HepG2 (cell line): ENCODE measurements around the gene PSMB11. TPM values are rescaled to one million over a fixed set of nuclear protein-coding genes. Genes with fewer than 3 reads are reported as not detected.

Experiments used
- MTA3 ChIP-seq: sonication (generic); formaldehyde crosslinking; IDR thresholded peaks from 2 replicates; pipeline ENCODE4 v1.4.0; 2020; ENCODE audit warnings: missing genetic modification reagents
- PHB2 ChIP-seq: fragments of 450-650 bp; IDR thresholded peaks from 2 replicates; pipeline ENCODE4 v1.6.1; 2018; ENCODE audit not compliant: partially characterized antibody
- RELA ChIP-seq: sonication (generic); formaldehyde crosslinking; IDR thresholded peaks from 2 replicates; pipeline ENCODE4 v1.4.0; 2020; ENCODE audit warnings: missing genetic modification reagents
- SP2 ChIP-seq: sonication (generic); formaldehyde crosslinking; IDR thresholded peaks from 2 replicates; pipeline ENCODE4 v1.5.1; 2020; ENCODE audit warnings: mild to moderate bottlenecking, missing genetic modification reagents
- SSRP1 ChIP-seq: IDR thresholded peaks from 2 replicates; pipeline ENCODE4 v1.6.1; 2016; ENCODE audit warnings: control low read depth
- TAF15 ChIP-seq: fragments of 200-400 bp; formaldehyde crosslinking; IDR thresholded peaks from one replicate; pipeline ENCODE4 v1.6.1; 2018; ENCODE audit warnings: mild to moderate bottlenecking, low read depth, low read length; ENCODE audit not compliant: poor library complexity, severe bottlenecking
- USF2 ChIP-seq, 2 experiments: sonication (generic) in 1 of 2; formaldehyde crosslinking in 1 of 2; IDR thresholded peaks; 2 replicates each; pipeline versions ENCODE4 v1.5.1 to v1.6.1; 2011 to 2020; ENCODE audit warnings: borderline replicate concordance in 1 of 2, low read depth in 1 of 2, low read length in 1 of 2, mild to moderate bottlenecking in 1 of 2, missing genetic modification reagents in 1 of 2, moderate library complexity in 1 of 2
- ZBTB34 ChIP-seq: sonication (generic); formaldehyde crosslinking; IDR thresholded peaks from 2 replicates; pipeline ENCODE4 v1.8.0; 2022; ENCODE audit warnings: mild to moderate bottlenecking, missing genetic modification reagents
- ZFP41 ChIP-seq: sonication (generic); formaldehyde crosslinking; IDR thresholded peaks from 2 replicates; pipeline ENCODE4 v1.4.0; 2020; ENCODE audit warnings: mild to moderate bottlenecking, missing genetic modification reagents, borderline replicate concordance
- ZNF446 ChIP-seq: sonication (generic); formaldehyde crosslinking; IDR thresholded peaks from 2 replicates; pipeline ENCODE4 v1.5.0; 2020; ENCODE audit warnings: mild to moderate bottlenecking, missing genetic modification reagents
- ZNF614 ChIP-seq: IDR thresholded peaks from 2 replicates; pipeline ENCODE4 v1.6.1; 2018; ENCODE audit warnings: missing biosample characterization, missing genetic modification reagents, inconsistent platforms, borderline replicate concordance
- ZNF788 ChIP-seq: sonication (generic); formaldehyde crosslinking; IDR thresholded peaks from 2 replicates; pipeline ENCODE4 v1.5.0; 2020; ENCODE audit warnings: mild to moderate bottlenecking, missing genetic modification reagents, borderline replicate concordance
- ZNF816 ChIP-seq: sonication (generic); formaldehyde crosslinking; IDR thresholded peaks from 2 replicates; pipeline ENCODE4 v1.8.0; 2022; ENCODE audit warnings: missing genetic modification reagents, mild to moderate bottlenecking, borderline replicate concordance
- polyA plus RNA-seq, 8 experiments: library from polyadenylated mRNA; depleted of rRNA in 3 of 8; stranded (reverse) in 7 of 8; unstranded in 1 of 8; fragments of >200 nt; fragmentation: Illumina TruSeq in 4 of 8; extraction: Trizol in 4 of 8; gene quantifications; 2 replicates each; pipeline versions ENCODE4 v1.2.1 to v1.2.3, GENCODE V29; 2011 to 2016; ENCODE audit warnings: low read depth in 4 of 8, missing spikeins in 1 of 8, mixed read lengths in 1 of 8; ENCODE audit not compliant: insufficient read depth in 1 of 8
- total RNA-seq, 5 experiments: library from RNA; depleted of rRNA; stranded (reverse); fragments of >200 nt; fragmentation: Illumina TruSeq; extraction: Trizol; gene quantifications; 2 replicates each; pipeline ENCODE4 v1.2.3, GENCODE V29; 2016; ENCODE audit warnings: low read depth in 1 of 5
- TF ChIP-seq, protein P1 (sequence below): sonication (generic); formaldehyde crosslinking; IDR thresholded peaks from 2 replicates; pipeline ENCODE4 v1.4.0; 2020; ENCODE audit warnings: mild to moderate bottlenecking, missing genetic modification reagents
- TF ChIP-seq, protein P2 (sequence below): sonication (generic); formaldehyde crosslinking; IDR thresholded peaks from 2 replicates; pipeline ENCODE4 v1.5.1; 2020; ENCODE audit warnings: mild to moderate bottlenecking, missing genetic modification reagents, borderline replicate concordance

The PSMB11 gene
- total and polyA plus RNA-seq, 2 of the 13 experiments (the other 11 are each of a cell fraction or from before 2014, with no cell fraction given): not detected

DNA sequence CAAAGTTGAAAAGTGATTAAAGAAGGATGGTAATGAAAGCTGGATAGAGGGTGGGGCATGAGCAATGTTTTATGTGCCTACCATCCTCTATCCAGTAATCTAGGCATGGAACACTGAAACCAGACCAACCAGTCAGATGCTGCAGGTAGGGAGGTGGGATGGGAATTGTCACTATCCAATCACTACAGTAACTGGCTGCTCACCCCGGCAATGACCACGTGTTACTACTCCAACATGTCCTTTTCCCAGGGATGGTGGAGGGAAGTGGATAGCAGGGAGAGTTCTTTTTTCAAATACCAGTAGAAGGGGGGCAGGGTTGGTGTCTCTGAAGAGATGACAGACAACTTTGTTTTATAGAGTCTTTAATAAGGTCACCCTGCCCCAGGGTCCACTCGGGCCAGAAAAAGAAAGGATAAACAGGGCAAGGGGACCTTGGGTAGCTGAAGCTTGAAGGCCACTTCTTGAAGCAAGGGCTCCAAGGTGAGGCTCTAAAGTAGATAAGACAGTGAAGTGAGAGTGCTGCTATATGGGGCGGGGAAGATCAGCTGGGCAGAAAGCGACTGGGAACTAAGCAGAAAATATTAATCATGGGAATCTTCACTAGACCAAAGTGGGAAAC, 30.0 kb downstream of the PSMB11 start (continued):
- TF ChIP-seq, protein P1, sequence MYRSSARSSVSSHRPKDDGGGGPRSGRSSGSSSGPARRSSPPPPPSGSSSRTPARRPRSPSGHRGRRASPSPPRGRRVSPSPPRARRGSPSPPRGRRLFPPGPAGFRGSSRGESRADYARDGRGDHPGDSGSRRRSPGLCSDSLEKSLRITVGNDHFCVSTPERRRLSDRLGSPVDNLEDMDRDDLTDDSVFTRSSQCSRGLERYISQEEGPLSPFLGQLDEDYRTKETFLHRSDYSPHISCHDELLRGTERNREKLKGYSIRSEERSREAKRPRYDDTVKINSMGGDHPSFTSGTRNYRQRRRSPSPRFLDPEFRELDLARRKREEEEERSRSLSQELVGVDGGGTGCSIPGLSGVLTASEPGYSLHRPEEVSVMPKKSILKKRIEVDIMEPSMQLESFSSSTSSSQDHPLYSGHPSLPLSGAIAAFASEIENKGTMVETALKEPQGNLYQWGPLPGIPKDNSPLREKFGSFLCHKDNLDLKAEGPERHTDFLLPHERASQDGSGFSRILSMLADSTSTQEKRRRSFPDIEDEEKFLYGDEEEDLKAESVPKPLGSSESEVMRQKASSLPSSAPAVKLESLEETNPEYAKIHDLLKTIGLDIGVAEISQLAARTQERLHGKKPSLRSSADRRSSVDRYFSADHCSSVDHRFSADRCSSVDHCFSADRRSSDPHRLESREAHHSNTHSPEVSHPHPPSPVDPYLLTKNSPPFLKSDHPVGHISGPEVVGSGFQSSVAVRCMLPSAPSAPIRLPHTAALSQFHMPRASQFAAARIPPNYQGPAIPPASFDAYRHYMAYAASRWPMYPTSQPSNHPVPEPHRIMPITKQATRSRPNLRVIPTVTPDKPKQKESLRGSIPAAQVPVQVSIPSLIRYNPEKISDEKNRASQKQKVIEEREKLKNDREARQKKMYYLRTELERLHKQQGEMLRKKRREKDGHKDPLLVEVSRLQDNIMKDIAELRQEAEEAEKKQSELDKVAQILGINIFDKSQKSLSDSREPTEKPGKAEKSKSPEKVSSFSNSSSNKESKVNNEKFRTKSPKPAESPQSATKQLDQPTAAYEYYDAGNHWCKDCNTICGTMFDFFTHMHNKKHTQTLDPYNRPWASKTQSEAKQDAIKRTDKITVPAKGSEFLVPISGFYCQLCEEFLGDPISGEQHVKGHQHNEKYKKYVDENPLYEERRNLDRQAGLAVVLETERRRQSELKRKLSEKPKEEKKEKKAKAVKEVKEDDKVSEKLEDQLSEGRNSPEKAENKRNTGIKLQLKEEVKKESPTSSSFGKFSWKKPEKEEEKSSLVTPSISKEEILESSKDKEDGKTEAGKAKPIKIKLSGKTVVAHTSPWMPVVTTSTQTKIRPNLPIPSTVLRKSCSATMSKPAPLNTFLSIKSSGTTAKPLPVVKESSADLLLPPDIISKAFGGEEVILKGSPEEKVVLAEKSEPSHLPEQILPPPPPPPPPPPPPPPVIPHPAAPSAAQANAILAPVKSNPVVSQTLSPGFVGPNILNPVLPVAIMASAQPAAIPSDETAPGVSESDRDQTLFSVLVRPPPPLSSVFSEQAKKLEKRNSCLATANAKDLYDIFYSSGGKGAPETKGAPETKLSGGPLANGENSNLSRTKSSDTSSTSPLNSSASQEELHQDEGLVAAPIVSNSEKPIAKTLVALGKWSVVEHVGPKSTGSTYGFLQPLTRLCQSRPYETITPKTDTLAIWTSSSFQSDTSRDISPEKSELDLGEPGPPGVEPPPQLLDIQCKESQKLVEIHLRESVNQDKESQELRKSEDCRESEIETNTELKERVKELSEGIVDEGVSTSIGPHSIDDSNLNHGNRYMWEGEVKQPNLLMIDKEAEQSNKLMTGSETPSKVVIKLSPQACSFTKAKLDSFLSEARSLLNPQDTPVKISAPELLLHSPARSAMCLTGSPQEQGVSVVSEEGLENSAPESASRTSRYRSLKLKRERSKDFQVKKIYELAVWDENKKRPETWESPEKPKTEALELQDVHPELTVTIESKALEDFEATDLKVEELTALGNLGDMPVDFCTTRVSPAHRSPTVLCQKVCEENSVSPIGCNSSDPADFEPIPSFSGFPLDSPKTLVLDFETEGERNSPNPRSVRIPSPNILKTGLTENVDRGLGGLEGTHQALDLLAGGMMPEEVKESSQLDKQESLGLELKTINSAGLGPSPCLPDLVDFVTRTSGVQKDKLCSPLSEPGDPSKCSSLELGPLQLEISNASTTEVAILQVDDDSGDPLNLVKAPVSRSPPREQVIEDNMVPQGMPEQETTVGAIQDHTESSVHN (CRISPR knock-in tag): no peak
- TF ChIP-seq PHB2: no peak
- 0 out of 2 replicates have a peak, but pooled peaks have one; percentile 13 for TF ChIP-seq ZNF614 (CRISPR knock-in tag)
- TF ChIP-seq ZNF788: no peak
- no peak for TF ChIP-seq ZFP41 (CRISPR knock-in tag)
- peak; percentile 7; the same call in 1 of the 2 replicates for TF ChIP-seq SP2
- 0 out of 2 replicates have a peak, but pooled peaks have one; percentile 15 for TF ChIP-seq ZNF816 (CRISPR knock-in tag)
- 0 out of 2 replicates have a peak, but pooled peaks have one; percentile 1 for TF ChIP-seq RELA (CRISPR knock-in tag)
- TF ChIP-seq TAF15: no peak
- TF ChIP-seq MTA3 (CRISPR knock-in tag): no peak
- TF ChIP-seq ZBTB34 (CRISPR knock-in tag): 0 out of 2 replicates have a peak, but pooled peaks have one; percentile 5
- TF ChIP-seq, protein P2, sequence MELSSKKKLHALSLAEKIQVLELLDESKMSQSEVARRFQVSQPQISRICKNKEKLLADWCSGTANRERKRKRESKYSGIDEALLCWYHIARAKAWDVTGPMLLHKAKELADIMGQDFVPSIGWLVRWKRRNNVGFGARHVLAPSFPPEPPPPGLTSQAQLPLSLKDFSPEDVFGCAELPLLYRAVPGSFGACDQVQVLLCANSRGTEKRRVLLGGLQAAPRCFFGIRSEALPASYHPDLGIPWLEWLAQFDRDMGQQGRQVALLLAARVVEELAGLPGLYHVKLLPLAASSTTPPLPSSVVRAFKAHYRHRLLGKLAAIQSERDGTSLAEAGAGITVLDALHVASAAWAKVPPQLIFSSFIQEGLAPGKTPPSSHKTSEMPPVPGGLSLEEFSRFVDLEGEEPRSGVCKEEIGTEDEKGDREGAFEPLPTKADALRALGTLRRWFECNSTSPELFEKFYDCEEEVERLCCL: 0 out of 2 replicates have a peak, but pooled peaks have one; percentile 43
- peak; percentile 86; the same call in 1 of the 2 replicates for TF ChIP-seq SSRP1 (CRISPR knock-in tag)
- TF ChIP-seq USF2 (IDR thresholded peaks at IDR 0.05; ENCODE audit: low read depth, low read length): no peak
- 0 out of 2 replicates have a peak, but pooled peaks have one; percentile 42 for TF ChIP-seq USF2 (CRISPR knock-in tag; IDR thresholded peaks at IDR 0.05; ENCODE audit: borderline replicate concordance)
- no peak for TF ChIP-seq ZNF446 (CRISPR knock-in tag)
